Endothelial cell of umbilical vein (primary cell): ENCODE results near the gene USP2. TPM values are rescaled to one million over a fixed set of nuclear protein-coding genes. Genes with fewer than 3 reads are reported as not detected.

Source experiments
- BruUV-seq: library from RNA; stranded (reverse); fragments of 400-500 nt; replicated peaks from 2 replicates; lab custom pipeline; 2021; lab: Mats Ljungman, UMichigan
- CTCF ChIA-PET: fragments of 300-600, 350-600 bp; sonication (Branson Sonifier 250); formaldehyde crosslinking; loops from one replicate; lab custom pipeline; 2021; ENCODE audit warnings: antibody characterized with exemption, inconsistent platforms; lab: Charles Lee
- POLR2A ChIA-PET: fragments of 300-600, 350-600 bp; sonication (Branson Sonifier 250); formaldehyde crosslinking; loops from one replicate; lab custom pipeline; 2021; ENCODE audit warnings: antibody characterized with exemption, inconsistent platforms; lab: Charles Lee
- DNase-seq: peaks from one replicate; pipeline ENCODE4 v3.0.0-alpha.2; 2011; ENCODE audit warnings: low read depth, low spot score
- FAIRE-seq: peaks from 2 replicates; lab custom pipeline; 2011; peaks lifted over from hg19 to GRCh38; lab: Jason Lieb, UNC
- H2AFZ ChIP-seq: 2 replicates; pipeline ENCODE4 v1.6.0; 2012; ENCODE audit warnings: low read depth, low read length, control low read depth, inconsistent platforms
- H3K27ac ChIP-seq: 2 replicates; pipeline ENCODE4 v1.5.1; 2011; ENCODE audit warnings: low read depth, mild to moderate bottlenecking, control low read depth, low read length, moderate library complexity; ENCODE audit not compliant: insufficient read depth
- H3K27me3 ChIP-seq, 2 experiments: 2 replicates each; pipeline versions ENCODE4 v1.6.0 to v1.6.1; 2011; ENCODE audit warnings: low read length in 2 of 2, mixed read lengths in 1 of 2; ENCODE audit not compliant: control insufficient read depth in 2 of 2, insufficient read depth in 2 of 2
- H3K36me3 ChIP-seq, 2 experiments: 2 replicates in 1 of 2; 3 replicates in 1 of 2; pipeline ENCODE4 v1.5.1; 2011; ENCODE audit warnings: low read length in 2 of 2, mild to moderate bottlenecking in 1 of 2, moderate library complexity in 1 of 2; ENCODE audit not compliant: control insufficient read depth in 2 of 2, insufficient read depth in 2 of 2; ENCODE audit errors: extremely low read depth in 1 of 2
- H3K4me1 ChIP-seq: 3 replicates; pipeline ENCODE4 v1.5.1; 2011; ENCODE audit warnings: mild to moderate bottlenecking, low read length; ENCODE audit not compliant: control insufficient read depth, insufficient read depth; ENCODE audit errors: extremely low read depth
- H3K4me2 ChIP-seq: 2 replicates; pipeline ENCODE4 v1.6.1; 2011; ENCODE audit warnings: low read length, control low read depth, mixed read lengths; ENCODE audit not compliant: insufficient read depth
- H3K4me3 ChIP-seq, 3 experiments: fragments of 200-600 bp in 1 of 3; sonication (generic), shearing (Covaris generic) in 1 of 3; replicated peaks in 1 of 3; 2 replicates each; pipeline ENCODE4 v1.5.1; 2011 to 2016; ENCODE audit warnings: control low read depth in 3 of 3, low read length in 3 of 3, mild to moderate bottlenecking in 2 of 3, inconsistent platforms in 1 of 3, low read depth in 1 of 3, moderate library complexity in 1 of 3; ENCODE audit not compliant: insufficient read depth in 1 of 3
- H3K79me2 ChIP-seq: 2 replicates; pipeline ENCODE4 v1.6.0; 2012; ENCODE audit warnings: low read length, inconsistent platforms; ENCODE audit not compliant: control insufficient read depth, insufficient read depth
- H3K9ac ChIP-seq: replicated peaks from 2 replicates; pipeline ENCODE3; 2011; ENCODE audit warnings: low read length, control low read depth; ENCODE audit not compliant: insufficient read depth; ENCODE audit errors: extremely low read depth
- H3K9me1 ChIP-seq: replicated peaks from 3 replicates; pipeline ENCODE4 v1.6.0; 2011; ENCODE audit warnings: mild to moderate bottlenecking, low read length; ENCODE audit not compliant: control insufficient read depth, insufficient read depth; ENCODE audit errors: extremely low read depth
- H3K9me3 ChIP-seq: replicated peaks from 2 replicates; pipeline ENCODE4 v1.5.1; 2012; ENCODE audit warnings: low read length, inconsistent platforms; ENCODE audit not compliant: control insufficient read depth, insufficient read depth
- H4K20me1 ChIP-seq: replicated peaks from 2 replicates; pipeline ENCODE3; 2011; ENCODE audit warnings: mild to moderate bottlenecking, low read length; ENCODE audit not compliant: control insufficient read depth, insufficient read depth; ENCODE audit errors: extremely low read depth
- CTCF ChIP-seq, 2 donors: IDR thresholded peaks; 1 replicate in 1 of 2; 2 replicates in 1 of 2; pipeline ENCODE4 v1.5.1; 2011; ENCODE audit warnings: low read length in 2 of 2, mild to moderate bottlenecking in 2 of 2, moderate library complexity in 2 of 2, control low read depth in 1 of 2, inconsistent platforms in 1 of 2, low read depth in 1 of 2; ENCODE audit not compliant: insufficient read depth in 1 of 2; ENCODE audit errors: extremely low read depth in 1 of 2
- EZH2 ChIP-seq: IDR thresholded peaks from 2 replicates; pipeline ENCODE4 v1.6.1; 2012; ENCODE audit warnings: borderline replicate concordance, low read depth, mild to moderate bottlenecking, moderate library complexity, low read length, inconsistent platforms; ENCODE audit not compliant: severe bottlenecking
- FOS ChIP-seq: IDR thresholded peaks from 2 replicates; pipeline ENCODE4 v1.6.1; 2011; ENCODE audit warnings: mild to moderate bottlenecking, low read length, moderate library complexity, borderline replicate concordance; ENCODE audit not compliant: insufficient read depth
- GATA2 ChIP-seq: IDR thresholded peaks from 2 replicates; pipeline ENCODE4 v1.7.0; 2011; ENCODE audit warnings: low read depth, mild to moderate bottlenecking, moderate library complexity, mixed read lengths, low read length; ENCODE audit not compliant: insufficient read length, insufficient read depth
- MAX ChIP-seq: IDR thresholded peaks from 2 replicates; pipeline ENCODE4 v1.6.1; 2011; ENCODE audit not compliant: insufficient read depth, insufficient read length
- MYC ChIP-seq: IDR thresholded peaks from one replicate; pipeline ENCODE4 v1.6.1; 2011; ENCODE audit warnings: mild to moderate bottlenecking, low read depth, low read length
- POLR2AphosphoS5 ChIP-seq: IDR thresholded peaks from 2 replicates; pipeline ENCODE4 v1.6.1; 2012; ENCODE audit warnings: low read depth, mild to moderate bottlenecking, control low read depth, low read length, moderate library complexity; ENCODE audit not compliant: insufficient read depth
- dilution Hi-C: fragments of 300-500 bp; cut with MboI; formaldehyde crosslinking; loops from one replicate; pipeline ENCODE4 v1.15.0; 2019; ENCODE audit warnings: low sequenced_read_pairs; ENCODE audit not compliant: extremely low pct_ligation_motif_present
- intact Hi-C: fragments of 100-400 bp; cut with micrococcal nuclease; formaldehyde crosslinking; loops from one replicate; pipeline ENCODE4 v1.10.0; 2022
- polyA plus RNA-seq, 4 experiments: library from polyadenylated mRNA; depleted of rRNA in 3 of 4; stranded (reverse) in 3 of 4; unstranded in 1 of 4; fragments of >200 nt; gene quantifications; 2 replicates each; pipeline versions ENCODE4 v1.2.1 to v1.2.3, GENCODE V29; 2011 to 2012; ENCODE audit warnings: missing spikeins in 1 of 4
- total RNA-seq: library from RNA; stranded (reverse); gene quantifications from 2 replicates; pipeline ENCODE4 v1.2.3, GENCODE V29; 2021

USP2 gene
- total and polyA plus RNA-seq, 2 donors (not counting 3 experiments of a cell fraction or from before 2014, with no cell fraction given) = 0.21 to 1.2 TPM

- H3K9me1 ChIP-seq = no peaks in the 10 kb centered on the region
- ChIA-PET CTCF (interaction anchor here (0.7 to 1.3 kb wide), 6 partner anchors 9 to 34 kb away, joined by 3 to 4 read pairs (median 4); partner anchors contain the start of gene USP2), POLR2A (no interaction called here)
- no peak overlapping the region for H3K4me2 ChIP-seq
- H3K4me3 ChIP-seq = no peak overlapping the region
- intact Hi-C loops (no loop called here), dilution Hi-C loops (no loop called here)
- TF ChIP-seq CTCF (IDR thresholded peaks at IDR 0.05; ENCODE audit: extremely low read depth in 1 of 2, insufficient read depth in 1 of 2, low read depth in 1 of 2, low read length in 2 of 2) (peak in 1 of 2 donors; percentile 40), MAX (no peak), MYC (no peak), EZH2 (no peak)
- FAIRE-seq (no peak), DNase-seq (no peak)
- H3K9ac ChIP-seq = no peak overlapping the region
- H4K20me1 ChIP-seq = no peaks in the 10 kb centered on the region
- no peak overlapping the region for H3K27ac ChIP-seq
- H3K9me3 ChIP-seq = no peaks in the 10 kb centered on the region
- peaks cover 2 to 5% of the 10 kb centered on the region in 2 experiments for H3K27me3 ChIP-seq
- no peak overlapping the region for H2AFZ ChIP-seq
- H3K79me2 ChIP-seq = no peaks in the 10 kb centered on the region
- no TSS peak for BruUV-seq
- no peaks in the 10 kb centered on the region for H3K4me1 ChIP-seq
- H3K36me3 ChIP-seq = no peaks in the 10 kb centered on the region
Observed at GRCh38 chr11:119389611-119390254, 8.2 kb upstream of the USP2 start.

- Histone ChIP-seq H3K36me3 (no peaks in the 10 kb centered on the region), H3K9me3 (no peaks in the 10 kb centered on the region), H3K9ac (no peak overlapping the region), H3K4me1 (no peaks in the 10 kb centered on the region), H3K4me3 (no peak overlapping the region), H3K27ac (no peak overlapping the region), H3K9me1 (no peaks in the 10 kb centered on the region), H3K27me3 (peaks cover 0 to 12% of the 10 kb centered on the region in 2 experiments), H3K79me2 (no peaks in the 10 kb centered on the region), H3K4me2 (no peak overlapping the region), H2AFZ (no peak overlapping the region), H4K20me1 (no peaks in the 10 kb centered on the region)
- dilution Hi-C loops (no loop called here), intact Hi-C loops (no loop called here)
- TF ChIP-seq MAX = no peak
- no peak for TF ChIP-seq EZH2
- TF ChIP-seq MYC = no peak
- no peak for TF ChIP-seq CTCF (IDR thresholded peaks at IDR 0.05; ENCODE audit: extremely low read depth in 1 of 2, insufficient read depth in 1 of 2, low read depth in 1 of 2, low read length in 2 of 2)
- no peak for TF ChIP-seq POLR2AphosphoS5
- no peak for TF ChIP-seq GATA2
- TF ChIP-seq FOS = no peak
- FAIRE-seq (no peak), DNase-seq (no peak)
- BruUV-seq = no TSS peak
- ChIA-PET POLR2A (no interaction called here), CTCF (no interaction called here)
Observed at GRCh38 chr11:119388103-119388502, 6.6 kb upstream of the USP2 start.
